Stimulated activated naive CD8-positive, alpha-beta T cell treated with anti-CD3 and anti-CD28 coated beads, Interleukin-15, amount 100 ng/mL, for 72 hours (primary cell): ENCODE data around the gene SLC22A16.
"Not testable (repeated sequence)": the region's sequence is repeated elsewhere in the genome, so short reads cannot be mapped to it uniquely, and the experiment has no call there.

Experiments
- ATAC-seq: fragments of 150-1000 bp; cut with Tn5 transposase; 2 replicates; pipeline ENCODE4 v1.10.0; 2021; ENCODE audit warnings: mild to moderate bottlenecking, moderate library complexity
- DNase-seq, 2 donors: peaks; one replicate each; pipeline ENCODE4 v3.0.0; 2021 to 2022
- H3K27ac Mint-ChIP-seq, 2 donors: one replicate each; pipeline ENCODE4 v1.8.0; 2022; ENCODE audit warnings: mild to moderate bottlenecking in 2 of 2, mixed read lengths in 2 of 2, moderate library complexity in 2 of 2
- H3K27me3 Mint-ChIP-seq: one replicate; pipeline ENCODE4 v1.8.0; 2022; ENCODE audit warnings: mixed read lengths
- H3K4me1 Mint-ChIP-seq: one replicate; pipeline ENCODE4 v1.8.0; 2022; ENCODE audit warnings: mild to moderate bottlenecking, mixed read lengths
- H3K4me3 Mint-ChIP-seq, 2 donors: one replicate each; pipeline ENCODE4 v1.8.0; 2022; ENCODE audit warnings: mild to moderate bottlenecking in 2 of 2, mixed read lengths in 2 of 2, moderate library complexity in 1 of 2
- H3K9me3 Mint-ChIP-seq, 2 donors: one replicate each; pipeline ENCODE4 v1.8.0; 2022; ENCODE audit warnings: mixed read lengths in 2 of 2

Gene SLC22A16

GRCh38 chr6:110504891-110505290 is 28.5 kb upstream of the SLC22A16 start:
- H3K27ac Mint-ChIP-seq, H3K4me3 Mint-ChIP-seq, DNase-seq, H3K4me1 Mint-ChIP-seq, H3K9me3 Mint-ChIP-seq, ATAC-seq: not testable (repeated sequence)
- peaks cover 10% of the 10 kb centered on the region for H3K27me3 Mint-ChIP-seq

GRCh38 chr6:110495949-110496348 is 19.5 kb upstream of the SLC22A16 start:
- Mint-ChIP-seq H3K4me1 (peaks cover 18% of the 10 kb centered on the region), H3K27ac (no peak overlapping the region), H3K9me3 (no peaks in the 10 kb centered on the region), H3K4me3 (no peak overlapping the region), H3K27me3 (no peaks in the 10 kb centered on the region)
- ATAC-seq (no peak), DNase-seq (no peak)

GRCh38 chr6:110493253-110493800 is 16.9 kb upstream of the SLC22A16 start:
- Mint-ChIP-seq H3K4me1 (peaks cover 18% of the 10 kb centered on the region), H3K27me3 (peaks cover 16% of the 10 kb centered on the region), H3K27ac (no peak overlapping the region), H3K4me3 (no peak overlapping the region), H3K9me3 (no peaks in the 10 kb centered on the region)
- ATAC-seq (no peak), DNase-seq (no peak)

- ATAC-seq (no peak), DNase-seq (no peak)
- Mint-ChIP-seq H3K4me1 (peaks cover 18% of the 10 kb centered on the region), H3K9me3 (no peaks in the 10 kb centered on the region), H3K27me3 (peaks cover 20% of the 10 kb centered on the region), H3K27ac (no peak overlapping the region), H3K4me3 (peak overlapping the region in 1 of 2 donors; percentile 55)
Observed at GRCh38 chr6:110492584-110492983, 16.2 kb upstream of the SLC22A16 start.

GRCh38 chr6:110491644-110492317 is 15.4 kb upstream of the SLC22A16 start:
- ATAC-seq (peak; percentile 62), DNase-seq (no peak)
- peak overlapping the region; percentile 6 to 55 for H3K4me3 Mint-ChIP-seq

GRCh38 chr6:110491299-110491643 is 14.9 kb upstream of the SLC22A16 start:
- peaks cover 18% of the 10 kb centered on the region for H3K4me1 Mint-ChIP-seq
- H3K4me3 Mint-ChIP-seq: no peak overlapping the region
- peak overlapping the region in 1 of 2 donors; percentile 45 for H3K27ac Mint-ChIP-seq
- H3K9me3 Mint-ChIP-seq: no peaks in the 10 kb centered on the region
- DNase-seq: no peak
- peaks cover 28% of the 10 kb centered on the region for H3K27me3 Mint-ChIP-seq
- ATAC-seq: no peak

More at GRCh38 chr6:110491644-110492317, 15.4 kb upstream of the SLC22A16 start:
- peak overlapping the region in 1 of 2 donors; percentile 45 for H3K27ac Mint-ChIP-seq
- H3K4me1 Mint-ChIP-seq: peaks cover 18% of the 10 kb centered on the region
- no peaks in the 10 kb centered on the region for H3K9me3 Mint-ChIP-seq
- peaks cover 28% of the 10 kb centered on the region for H3K27me3 Mint-ChIP-seq

GRCh38 chr6:110490110-110490509 is 13.7 kb upstream of the SLC22A16 start:
- ATAC-seq: no peak
- no peaks in the 10 kb centered on the region for H3K9me3 Mint-ChIP-seq
- H3K4me3 Mint-ChIP-seq: no peak overlapping the region
- no peak overlapping the region for H3K27ac Mint-ChIP-seq
- DNase-seq: no peak
- H3K27me3 Mint-ChIP-seq: peaks cover 36% of the 10 kb centered on the region
- peaks cover 18% of the 10 kb centered on the region for H3K4me1 Mint-ChIP-seq

GRCh38 chr6:110488606-110489190 is 12.3 kb upstream of the SLC22A16 start:
- Mint-ChIP-seq H3K4me3 (no peak overlapping the region), H3K27me3 (peaks cover 39% of the 10 kb centered on the region), H3K27ac (no peak overlapping the region), H3K4me1 (peaks cover 18% of the 10 kb centered on the region), H3K9me3 (no peaks in the 10 kb centered on the region)
- ATAC-seq: no peak
- DNase-seq: no peak

GRCh38 chr6:110487968-110488381 is 11.6 kb upstream of the SLC22A16 start:
- peaks cover 18% of the 10 kb centered on the region for H3K4me1 Mint-ChIP-seq
- not testable (repeated sequence) for H3K4me3 Mint-ChIP-seq, H3K9me3 Mint-ChIP-seq, ATAC-seq, DNase-seq, H3K27ac Mint-ChIP-seq
- H3K27me3 Mint-ChIP-seq: peaks cover 39% of the 10 kb centered on the region

GRCh38 chr6:110486756-110487155 is 10.3 kb upstream of the SLC22A16 start:
- DNase-seq: no peak

GRCh38 chr6:110485491-110485890 is 9.1 kb upstream of the SLC22A16 start:
- H3K27ac Mint-ChIP-seq: no peak overlapping the region
- H3K9me3 Mint-ChIP-seq: peaks cover 0 to 5% of the 10 kb centered on the region in 2 donors
- ATAC-seq: no peak

More at GRCh38 chr6:110486756-110487155, 10.3 kb upstream of the SLC22A16 start:
- no peak for ATAC-seq
- peaks cover 0 to 5% of the 10 kb centered on the region in 2 donors for H3K9me3 Mint-ChIP-seq
- H3K27me3 Mint-ChIP-seq: peaks cover 48% of the 10 kb centered on the region
- H3K27ac Mint-ChIP-seq: no peak overlapping the region
- peaks cover 6% of the 10 kb centered on the region for H3K4me1 Mint-ChIP-seq
- no peak overlapping the region for H3K4me3 Mint-ChIP-seq

GRCh38 chr6:110484321-110484720 is 7.9 kb upstream of the SLC22A16 start:
- DNase-seq (no peak), ATAC-seq (no peak)
- Mint-ChIP-seq H3K4me1 (no peaks in the 10 kb centered on the region), H3K27ac (no peak overlapping the region), H3K27me3 (peaks cover 46% of the 10 kb centered on the region), H3K4me3 (no peak overlapping the region), H3K9me3 (peaks cover 0 to 5% of the 10 kb centered on the region in 2 donors)

More at GRCh38 chr6:110485491-110485890, 9.1 kb upstream of the SLC22A16 start:
- no peak for DNase-seq
- no peaks in the 10 kb centered on the region for H3K4me1 Mint-ChIP-seq
- H3K4me3 Mint-ChIP-seq: no peak overlapping the region
- H3K27me3 Mint-ChIP-seq: peaks cover 48% of the 10 kb centered on the region

GRCh38 chr6:110482774-110483400 is 6.5 kb upstream of the SLC22A16 start:
- peaks cover 0 to 12% of the 10 kb centered on the region in 2 donors for H3K9me3 Mint-ChIP-seq
- DNase-seq (no peak), ATAC-seq (no peak)
- H3K27ac Mint-ChIP-seq: no peak overlapping the region
- H3K4me3 Mint-ChIP-seq: no peak overlapping the region
- no peaks in the 10 kb centered on the region for H3K4me1 Mint-ChIP-seq
- H3K27me3 Mint-ChIP-seq: peaks cover 53% of the 10 kb centered on the region

GRCh38 chr6:110481081-110481480 is 4.7 kb upstream of the SLC22A16 start:
- H3K9me3 Mint-ChIP-seq: peaks cover 0 to 12% of the 10 kb centered on the region in 2 donors
- no peak overlapping the region for H3K4me3 Mint-ChIP-seq
- DNase-seq: no peak
- no peak for ATAC-seq
- peaks cover 50% of the 10 kb centered on the region for H3K27me3 Mint-ChIP-seq
- peaks cover 2% of the 10 kb centered on the region for H3K4me1 Mint-ChIP-seq
- H3K27ac Mint-ChIP-seq: no peak overlapping the region

- H3K4me1 Mint-ChIP-seq: peaks cover 15% of the 10 kb centered on the region
- no peak for DNase-seq
- H3K9me3 Mint-ChIP-seq: peaks cover 0 to 7% of the 10 kb centered on the region in 2 donors
- peaks cover 51% of the 10 kb centered on the region for H3K27me3 Mint-ChIP-seq
- no peak overlapping the region for H3K27ac Mint-ChIP-seq
- H3K4me3 Mint-ChIP-seq: peak overlapping the region; percentile 74 to 83
- ATAC-seq: peak; percentile 58
Observed at GRCh38 chr6:110475066-110475653, 1.3 kb downstream of the SLC22A16 start.
